A549 (cell line): ENCODE measurements around the gene CABP1. TPM values are rescaled to one million over a fixed set of nuclear protein-coding genes. Genes with fewer than 3 reads are reported as not detected.

Source experiments
- ATAC-seq, 2 experiments: fragments of 200-7000 bp in 1 of 2; fragments of >200 bp in 1 of 2; cut with Nextera tagmentation in 1 of 2; cut with Tn5 transposase in 1 of 2; 3 replicates each; pipeline versions ENCODE4 v1.8.0 to v1.9.1; 2018 to 2020; ENCODE audit warnings: mild to moderate bottlenecking in 1 of 2, moderate library complexity in 1 of 2
- CTCF ChIA-PET: fragments of 300-600 bp; sonication (Branson Sonifier 250); formaldehyde crosslinking; extraction: SDS; loops from one replicate; lab custom pipeline; 2021; ENCODE audit warnings: antibody characterized with exemption, inconsistent platforms; lab: Yijun Ruan, JAX
- POLR2A ChIA-PET: fragments of 350-600 bp; formaldehyde crosslinking; extraction: SDS; loops from one replicate; lab custom pipeline; 2021; ENCODE audit warnings: antibody characterized with exemption, inconsistent platforms; lab: Yijun Ruan, JAX
- DNase-seq, 2 experiments: peaks; one replicate each; pipeline versions ENCODE4 v3.0.0 to v3.0.0-alpha.2; 2011 to 2016; ENCODE audit warnings: low read depth in 1 of 2, low spot score in 1 of 2
- FAIRE-seq: peaks from 2 replicates; lab custom pipeline; 2011; peaks lifted over from hg19 to GRCh38; lab: Jason Lieb, UNC
- H3K27ac ChIP-seq, 2 experiments: fragments of >200 bp; sonication (Bioruptor Twin); formaldehyde crosslinking; 3 replicates each; pipeline ENCODE4 v1.5.1; 2016 to 2017
- H3K4me1 ChIP-seq: fragments of >200 bp; sonication (Bioruptor Twin); formaldehyde crosslinking; 3 replicates; pipeline ENCODE4 v1.6.1; 2016
- H3K4me2 ChIP-seq: fragments of >200 bp; sonication (Bioruptor Twin); formaldehyde crosslinking; 3 replicates; pipeline ENCODE4 v1.6.1; 2016
- H3K4me3 ChIP-seq: fragments of >200 bp; sonication (Bioruptor Twin); formaldehyde crosslinking; 3 replicates; pipeline ENCODE4 v1.5.1; 2016
- H3K9me3 ChIP-seq: fragments of >200 bp; sonication (Bioruptor Twin); formaldehyde crosslinking; 3 replicates; pipeline ENCODE4 v1.6.1; 2016
- CBX2 ChIP-seq: fragments of 200-600 bp; sonication (generic); IDR thresholded peaks from 2 replicates; pipeline ENCODE4 v1.6.1; 2016; ENCODE audit warnings: low read depth, mild to moderate bottlenecking, borderline replicate concordance
- CBX8 ChIP-seq: fragments of 200-600 bp; sonication (generic); IDR thresholded peaks from 2 replicates; pipeline ENCODE4 v1.6.1; 2016
- EP300 ChIP-seq, 2 experiments: fragments of >200 bp; sonication (Bioruptor Twin); formaldehyde crosslinking; IDR thresholded peaks; 2 replicates in 1 of 2; 3 replicates in 1 of 2; pipeline ENCODE4 v1.6.1; 2016 to 2017
- FOSB ChIP-seq: fragments of 250-450 bp; sonication (Bioruptor Pico); IDR thresholded peaks from 2 replicates; pipeline ENCODE4 v1.5.0; 2020; ENCODE audit warnings: mild to moderate bottlenecking, moderate library complexity
- HDAC2 ChIP-seq: fragments of 200-600 bp; sonication (generic); IDR thresholded peaks from 2 replicates; pipeline ENCODE4 v1.6.1; 2016
- HEYL ChIP-seq: fragments of 250-450 bp; sonication (Bioruptor Pico); IDR thresholded peaks from 2 replicates; pipeline ENCODE4 v1.8.0; 2021; ENCODE audit warnings: mild to moderate bottlenecking, moderate library complexity
- HOXB13 ChIP-seq: fragments of 250-450 bp; sonication (Bioruptor Pico); IDR thresholded peaks from 2 replicates; pipeline ENCODE4 v1.5.0; 2020; ENCODE audit warnings: low read depth, mild to moderate bottlenecking, moderate library complexity
- JUNB ChIP-seq: fragments of >200 bp; sonication (Bioruptor Twin); formaldehyde crosslinking; IDR thresholded peaks from 2 replicates; pipeline ENCODE4 v1.6.1; 2016
- KDM5A ChIP-seq: fragments of 200-600 bp; sonication (generic); IDR thresholded peaks from 2 replicates; pipeline ENCODE4 v1.6.1; 2016; ENCODE audit warnings: antibody characterized with exemption, mild to moderate bottlenecking
- MAZ ChIP-seq: fragments of 150-350 bp; IDR thresholded peaks from 2 replicates; pipeline ENCODE4 v1.6.1; 2014; ENCODE audit warnings: antibody characterized with exemption, low read depth, low read length, borderline replicate concordance
- MYC ChIP-seq: IDR thresholded peaks from 2 replicates; pipeline ENCODE4 v1.6.1; 2012; ENCODE audit warnings: mild to moderate bottlenecking, inconsistent platforms, low read length, improper control_type of control experiment, borderline replicate concordance
- NFE2L2 ChIP-seq: fragments of 150-350 bp; conservative IDR thresholded peaks from 2 replicates; pipeline ENCODE4 v1.6.1; 2014; ENCODE audit warnings: low read length
- NR3C1 ChIP-seq: fragments of >200 bp; sonication (Bioruptor Twin); formaldehyde crosslinking; IDR thresholded peaks from 3 replicates; pipeline ENCODE4 v1.6.1; 2017
- PHF8 ChIP-seq: fragments of 200-600 bp; sonication (generic); IDR thresholded peaks from 2 replicates; pipeline ENCODE4 v1.6.1; 2016; ENCODE audit warnings: low read depth, mild to moderate bottlenecking, antibody characterized with exemption, moderate library complexity, borderline replicate concordance
- POLR2A ChIP-seq: IDR thresholded peaks from 2 replicates; pipeline ENCODE4 v1.6.1; 2012; ENCODE audit warnings: mild to moderate bottlenecking, low read length
- POLR2AphosphoS2 ChIP-seq: conservative IDR thresholded peaks from 2 replicates; pipeline ENCODE4 v1.6.1; 2012; ENCODE audit warnings: low read length, improper control_type of control experiment, inconsistent platforms
- RARB ChIP-seq: fragments of 250-450 bp; sonication (Bioruptor Pico); IDR thresholded peaks from 2 replicates; pipeline ENCODE4 v1.8.0; 2021; ENCODE audit warnings: mild to moderate bottlenecking, moderate library complexity
- SREBF2 ChIP-seq: fragments of 450-650 bp; IDR thresholded peaks from 2 replicates; pipeline ENCODE4 v1.6.1; 2014; ENCODE audit warnings: mild to moderate bottlenecking, moderate library complexity
- USF2 ChIP-seq: fragments of 450-650 bp; IDR thresholded peaks from 2 replicates; pipeline ENCODE4 v1.6.1; 2014; ENCODE audit warnings: antibody characterized with exemption
- ZFP36 ChIP-seq: fragments of 450-650 bp; IDR thresholded peaks from 2 replicates; pipeline ENCODE4 v1.6.1; 2014; ENCODE audit warnings: borderline replicate concordance; ENCODE audit not compliant: partially characterized antibody
- WGBS: methylation state at CpG from one replicate; pipeline ENCODE4 v1.1.6; 2017; ENCODE audit errors: missing lambda C conversion rate; 5-methylcytosine and 5-hydroxymethylcytosine counted together
- polyA plus RNA-seq, 4 experiments: library from polyadenylated mRNA; depleted of rRNA in 3 of 4; stranded (reverse); fragments of >200 nt; fragmentation: RNase III in 1 of 4; extraction: RNeasy Plus Mini Kit Qiagen cat#74134 plus additional on column Dnase treatment in 1 of 4; gene quantifications; 2 replicates in 3 of 4; 3 replicates in 1 of 4; pipeline ENCODE4 v1.2.3, GENCODE V29; 2011 to 2017
- TF ChIP-seq, protein P1 (sequence below): fragments of 250-450 bp; sonication (Bioruptor Pico); IDR thresholded peaks from 2 replicates; pipeline ENCODE4 v1.5.0; 2021; ENCODE audit warnings: mild to moderate bottlenecking, moderate library complexity, borderline replicate concordance
- TF ChIP-seq, protein P2 (sequence below): IDR thresholded peaks from 2 replicates; pipeline ENCODE4 v1.6.1; 2012
- TF ChIP-seq, protein P3 (sequence below): fragments of >200 bp; sonication (Bioruptor Twin); formaldehyde crosslinking; IDR thresholded peaks from 3 replicates; pipeline ENCODE4 v1.5.1; 2016
- TF ChIP-seq, protein P4 (sequence below): fragments of >200 bp; sonication (Bioruptor Twin); formaldehyde crosslinking; IDR thresholded peaks from 2 replicates; pipeline ENCODE4 v1.6.1; 2016
- TF ChIP-seq, protein P5 (sequence below): IDR thresholded peaks from 2 replicates; pipeline ENCODE4 v1.6.1; 2012; ENCODE audit warnings: low read depth, borderline replicate concordance

Gene CABP1
- polyA plus RNA-seq, 2 of the 4 experiments (the other 2 are of a cell fraction): 0.15 to 0.22 TPM

GRCh38 chr12:120692524-120693033 is 52.2 kb downstream of the CABP1 start (continued):
- TF ChIP-seq EP300 (IDR thresholded peaks at IDR 0.05) (0 out of 5 replicates have a peak, but pooled peaks of 1 of the 2 experiments have one; percentile 35), MAZ (no peak), NR3C1 (no peak), HOXB13 (CRISPR knock-in tag) (no peak)

GRCh38 chr12:120693848-120694247 is 53.4 kb downstream of the CABP1 start:
- FAIRE-seq (no peak), DNase-seq (no peak), ATAC-seq (no peak)
- 0 out of 3 replicates have a peak overlapping the region, but pooled peaks have one; percentile 86 for H3K4me2 ChIP-seq
- H3K4me3 ChIP-seq: no peak overlapping the region
- CTCF ChIA-PET: interaction anchor here (1.0 to 19.0 kb wide), 4 partner anchors 15 to 111 kb away, joined by 3 to 137 read pairs (median 5); no protein-coding TSS in a partner anchor
- peak overlapping the region in 1 of 2 experiments; percentile 94; a peak in 2 of 6 replicates for H3K27ac ChIP-seq
- 93% methylated on average over 4 of the region's 4 CpGs for WGBS
- H3K4me1 ChIP-seq: peaks cover 53% of the 10 kb centered on the region
- H3K9me3 ChIP-seq: no peaks in the 10 kb centered on the region
- TF ChIP-seq, protein P1, sequence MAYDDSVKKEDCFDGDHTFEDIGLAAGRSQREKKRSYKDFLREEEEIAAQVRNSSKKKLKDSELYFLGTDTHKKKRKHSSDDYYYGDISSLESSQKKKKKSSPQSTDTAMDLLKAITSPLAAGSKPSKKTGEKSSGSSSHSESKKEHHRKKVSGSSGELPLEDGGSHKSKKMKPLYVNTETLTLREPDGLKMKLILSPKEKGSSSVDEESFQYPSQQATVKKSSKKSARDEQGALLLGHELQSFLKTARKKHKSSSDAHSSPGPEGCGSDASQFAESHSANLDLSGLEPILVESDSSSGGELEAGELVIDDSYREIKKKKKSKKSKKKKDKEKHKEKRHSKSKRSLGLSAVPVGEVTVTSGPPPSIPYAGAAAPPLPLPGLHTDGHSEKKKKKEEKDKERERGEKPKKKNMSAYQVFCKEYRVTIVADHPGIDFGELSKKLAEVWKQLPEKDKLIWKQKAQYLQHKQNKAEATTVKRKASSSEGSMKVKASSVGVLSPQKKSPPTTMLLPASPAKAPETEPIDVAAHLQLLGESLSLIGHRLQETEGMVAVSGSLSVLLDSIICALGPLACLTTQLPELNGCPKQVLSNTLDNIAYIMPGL (CRISPR knock-in tag): no peak
- TF ChIP-seq NR3C1: no peak
- TF ChIP-seq, protein P2, sequence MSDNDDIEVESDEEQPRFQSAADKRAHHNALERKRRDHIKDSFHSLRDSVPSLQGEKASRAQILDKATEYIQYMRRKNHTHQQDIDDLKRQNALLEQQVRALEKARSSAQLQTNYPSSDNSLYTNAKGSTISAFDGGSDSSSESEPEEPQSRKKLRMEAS: no peak
- no peak for TF ChIP-seq NFE2L2
- no peak for TF ChIP-seq HDAC2
- no peak for TF ChIP-seq KDM5A
- TF ChIP-seq HEYL (CRISPR knock-in tag): no peak
- TF ChIP-seq USF2: no peak
- no peak for TF ChIP-seq PHF8
- POLR2A ChIA-PET: no interaction called here

- TF ChIP-seq, protein P3, sequence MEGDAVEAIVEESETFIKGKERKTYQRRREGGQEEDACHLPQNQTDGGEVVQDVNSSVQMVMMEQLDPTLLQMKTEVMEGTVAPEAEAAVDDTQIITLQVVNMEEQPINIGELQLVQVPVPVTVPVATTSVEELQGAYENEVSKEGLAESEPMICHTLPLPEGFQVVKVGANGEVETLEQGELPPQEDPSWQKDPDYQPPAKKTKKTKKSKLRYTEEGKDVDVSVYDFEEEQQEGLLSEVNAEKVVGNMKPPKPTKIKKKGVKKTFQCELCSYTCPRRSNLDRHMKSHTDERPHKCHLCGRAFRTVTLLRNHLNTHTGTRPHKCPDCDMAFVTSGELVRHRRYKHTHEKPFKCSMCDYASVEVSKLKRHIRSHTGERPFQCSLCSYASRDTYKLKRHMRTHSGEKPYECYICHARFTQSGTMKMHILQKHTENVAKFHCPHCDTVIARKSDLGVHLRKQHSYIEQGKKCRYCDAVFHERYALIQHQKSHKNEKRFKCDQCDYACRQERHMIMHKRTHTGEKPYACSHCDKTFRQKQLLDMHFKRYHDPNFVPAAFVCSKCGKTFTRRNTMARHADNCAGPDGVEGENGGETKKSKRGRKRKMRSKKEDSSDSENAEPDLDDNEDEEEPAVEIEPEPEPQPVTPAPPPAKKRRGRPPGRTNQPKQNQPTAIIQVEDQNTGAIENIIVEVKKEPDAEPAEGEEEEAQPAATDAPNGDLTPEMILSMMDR: no peak
- TF ChIP-seq MYC (no peak), POLR2A (no peak), FOSB (CRISPR knock-in tag) (no peak), CBX2 (no peak), CBX8 (no peak), SREBF2 (no peak), HEYL (CRISPR knock-in tag) (no peak), POLR2AphosphoS2 (no peak), ZFP36 (no peak), RARB (CRISPR knock-in tag) (no peak), JUNB (no peak), KDM5A (no peak)
- TF ChIP-seq, protein P4, sequence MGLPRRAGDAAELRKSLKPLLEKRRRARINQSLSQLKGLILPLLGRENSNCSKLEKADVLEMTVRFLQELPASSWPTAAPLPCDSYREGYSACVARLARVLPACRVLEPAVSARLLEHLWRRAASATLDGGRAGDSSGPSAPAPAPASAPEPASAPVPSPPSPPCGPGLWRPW: no peak
- TF ChIP-seq, protein P5, sequence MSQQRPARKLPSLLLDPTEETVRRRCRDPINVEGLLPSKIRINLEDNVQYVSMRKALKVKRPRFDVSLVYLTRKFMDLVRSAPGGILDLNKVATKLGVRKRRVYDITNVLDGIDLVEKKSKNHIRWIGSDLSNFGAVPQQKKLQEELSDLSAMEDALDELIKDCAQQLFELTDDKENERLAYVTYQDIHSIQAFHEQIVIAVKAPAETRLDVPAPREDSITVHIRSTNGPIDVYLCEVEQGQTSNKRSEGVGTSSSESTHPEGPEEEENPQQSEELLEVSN: no peak
- TF ChIP-seq, all 56 proteins: peak for 0
- no peak for FAIRE-seq
Observed at GRCh38 chr12:120696626-120697025, 56.2 kb downstream of the CABP1 start.

More at GRCh38 chr12:120696626-120697025, 56.2 kb downstream of the CABP1 start:
- POLR2A ChIA-PET: no interaction called here
- no peak for ATAC-seq
- H3K4me2 ChIP-seq: no peak overlapping the region
- WGBS: 77% methylated on average over 6 of the region's 6 CpGs
- DNase-seq: no peak
- CTCF ChIA-PET: interaction anchor here (1.0 to 19.0 kb wide), 2 partner anchors 9 to 49 kb away, joined by 3 to 137 read pairs; no protein-coding TSS in a partner anchor
- H3K4me1 ChIP-seq: peaks cover 26% of the 10 kb centered on the region
- H3K9me3 ChIP-seq: no peaks in the 10 kb centered on the region
- H3K4me3 ChIP-seq: no peak overlapping the region
- H3K27ac ChIP-seq: no peak overlapping the region
